Stimulated activated CD4-positive, alpha-beta T cell treated with anti-CD3 and anti-CD28 coated beads, Interleukin-1b, Interleukin-23, amount 100 ng/mL, for 48 hours (primary cell): ENCODE data around the gene EPC1.

Experiments
- DNase-seq: peaks from one replicate; pipeline ENCODE4 v3.0.0-alpha.2; 2020

EPC1 gene

GRCh38 chr10:32333849-32334248 is 13.1 kb downstream of the EPC1 start:
- no peak for DNase-seq

- peak; percentile 90 for DNase-seq
Measured at GRCh38 chr10:32332299-32332750, 14.6 kb downstream of the EPC1 start.

GRCh38 chr10:32331606-32332005 is 15.4 kb downstream of the EPC1 start:
- no peak for DNase-seq

GRCh38 chr10:32330214-32330613 is 16.7 kb downstream of the EPC1 start:
- no peak for DNase-seq

GRCh38 chr10:32329061-32329460 is 17.9 kb downstream of the EPC1 start:
- DNase-seq = no peak

GRCh38 chr10:32328499-32328898 is 18.5 kb downstream of the EPC1 start:
- no peak for DNase-seq

- no peak for DNase-seq
Measured at GRCh38 chr10:32327364-32327691, 19.6 kb downstream of the EPC1 start.

GRCh38 chr10:32326680-32327363 is 20.1 kb downstream of the EPC1 start:
- no peak for DNase-seq

GRCh38 chr10:32326119-32326518 is 20.8 kb downstream of the EPC1 start:
- DNase-seq = peak; percentile 12

- no peak for DNase-seq
Measured at GRCh38 chr10:32323051-32323450, 23.9 kb downstream of the EPC1 start.

GRCh38 chr10:32321016-32321631 is 25.8 kb downstream of the EPC1 start:
- DNase-seq = no peak

GRCh38 chr10:32318476-32318896 is 28.5 kb downstream of the EPC1 start:
- peak; percentile 53 for DNase-seq

- no peak for DNase-seq
Measured at GRCh38 chr10:32317795-32318357, 29.1 kb downstream of the EPC1 start.

- DNase-seq = no peak
Measured at GRCh38 chr10:32315424-32315823, 31.5 kb downstream of the EPC1 start.

GRCh38 chr10:32314588-32314987 is 32.4 kb downstream of the EPC1 start:
- DNase-seq = no peak

- DNase-seq = no peak
Measured at GRCh38 chr10:32308027-32308603, 38.8 kb downstream of the EPC1 start.

GRCh38 chr10:32307609-32308008 is 39.3 kb downstream of the EPC1 start:
- DNase-seq = no peak

GRCh38 chr10:32299354-32299980 is 47.5 kb downstream of the EPC1 start:
- no peak for DNase-seq

GRCh38 chr10:32298075-32298812 is 48.7 kb downstream of the EPC1 start:
- DNase-seq = no peak

GRCh38 chr10:32295027-32295426 is 51.9 kb downstream of the EPC1 start:
- DNase-seq = no peak

- DNase-seq = no peak
Measured at GRCh38 chr10:32293581-32293980, 53.4 kb downstream of the EPC1 start.

GRCh38 chr10:32279795-32280194 is 67.2 kb downstream of the EPC1 start:
- no peak for DNase-seq

GRCh38 chr10:32273336-32273735 is 73.6 kb downstream of the EPC1 start:
- DNase-seq = no peak
